NCI-H226 (cell line): ENCODE measurements around the gene GALNT12.

Experiments used
- DNase-seq: peaks from one replicate; pipeline ENCODE4 v3.0.0-alpha.2; 2015

GALNT12 gene

GRCh38 chr9:98805506-98806272 lies 1.8 kb upstream of the GALNT12 start:
- DNase-seq, result peak; percentile 93

GRCh38 chr9:98806394-98807035 lies 955 bp upstream of the GALNT12 start:
- DNase-seq, result no peak

GRCh38 chr9:98807814-98808195 lies 335 bp downstream of the GALNT12 start:
- DNase-seq, result no peak

- peak; percentile 38 for DNase-seq
Measured at GRCh38 chr9:98808411-98808815, 943 bp downstream of the GALNT12 start.

- DNase-seq, result no peak
Measured at GRCh38 chr9:98808875-98809274, 1.4 kb downstream of the GALNT12 start.

- no peak for DNase-seq
Measured at GRCh38 chr9:98809311-98810101, 2.0 kb downstream of the GALNT12 start.

- DNase-seq, result no peak
Measured at GRCh38 chr9:98810102-98810842, 2.8 kb downstream of the GALNT12 start.

GRCh38 chr9:98811051-98811650 lies 3.7 kb downstream of the GALNT12 start:
- peak; percentile 79 for DNase-seq

GRCh38 chr9:98815391-98815951 lies 8.0 kb downstream of the GALNT12 start:
- no peak for DNase-seq

- DNase-seq, result no peak
Measured at GRCh38 chr9:98818764-98819163, 11.3 kb downstream of the GALNT12 start.

GRCh38 chr9:98819231-98819630 lies 11.8 kb downstream of the GALNT12 start:
- no peak for DNase-seq

GRCh38 chr9:98821831-98822230 lies 14.4 kb downstream of the GALNT12 start:
- DNase-seq, result no peak

- no peak for DNase-seq
Measured at GRCh38 chr9:98822661-98823060, 15.2 kb downstream of the GALNT12 start.

GRCh38 chr9:98823666-98824334 lies 16.3 kb downstream of the GALNT12 start:
- DNase-seq, result no peak

GRCh38 chr9:98825414-98825813 lies 17.9 kb downstream of the GALNT12 start:
- DNase-seq, result no peak

- no peak for DNase-seq
Measured at GRCh38 chr9:98826716-98827115, 19.2 kb downstream of the GALNT12 start.

GRCh38 chr9:98829766-98830165 lies 22.3 kb downstream of the GALNT12 start:
- no peak for DNase-seq

- no peak for DNase-seq
Measured at GRCh38 chr9:98830554-98830953, 23.1 kb downstream of the GALNT12 start.

- DNase-seq, result no peak
Measured at GRCh38 chr9:98831696-98832095, 24.2 kb downstream of the GALNT12 start.

- no peak for DNase-seq
Measured at GRCh38 chr9:98832768-98833089, 25.3 kb downstream of the GALNT12 start.

GRCh38 chr9:98833090-98833956 lies 25.9 kb downstream of the GALNT12 start:
- DNase-seq, result peak; percentile 88
